ENCODE results near the gene PLCB2.

GRCh38 chr15:40263024-40263754 is 44.5 kb downstream of the PLCB2 start:
- TF ChIP-seq POLR2A (IDR thresholded peaks at IDR 0.05; ENCODE audit: low read length) (no peak), GATA1 (IDR thresholded peaks at IDR 0.05; ENCODE audit: low read depth, low read length) (no peak)

Measured in erythroblast (primary cell).